Mesendoderm (in vitro differentiated cells): ENCODE data around the gene BICD1.

Experiments
- DNase-seq: peaks from one replicate; pipeline ENCODE4 v3.0.0; 2013
- H2AK5ac ChIP-seq: 2 replicates; pipeline ENCODE4 v1.6.1; 2013; ENCODE audit warnings: low read length, inconsistent platforms
- H2BK120ac ChIP-seq: 2 replicates; pipeline ENCODE4 v1.6.1; 2013; ENCODE audit warnings: low read depth, mild to moderate bottlenecking, low read length, moderate library complexity, mixed read lengths
- H2BK15ac ChIP-seq: replicated peaks from 2 replicates; pipeline ENCODE4 v1.6.1; 2013; ENCODE audit warnings: low read depth, mild to moderate bottlenecking, moderate library complexity
- H2BK5ac ChIP-seq: 2 replicates; pipeline ENCODE4 v1.6.1; 2013; ENCODE audit warnings: low read length, inconsistent platforms
- H3K18ac ChIP-seq: 2 replicates; pipeline ENCODE4 v1.6.1; 2013; ENCODE audit warnings: mild to moderate bottlenecking, low read length, mixed read lengths
- H3K23ac ChIP-seq: one replicate; pipeline ENCODE4 v1.6.1; 2013; ENCODE audit warnings: low read length
- H3K27ac ChIP-seq: 2 replicates; pipeline ENCODE4 v1.5.1; 2013; ENCODE audit warnings: low read depth, mild to moderate bottlenecking, inconsistent platforms, low read length, moderate library complexity
- H3K27me3 ChIP-seq: 2 replicates; pipeline ENCODE4 v1.6.1; 2013; ENCODE audit warnings: low read length, control low read depth, mild to moderate bottlenecking, inconsistent platforms; ENCODE audit not compliant: insufficient read depth, poor library complexity
- H3K36me3 ChIP-seq: 2 replicates; pipeline ENCODE4 v1.6.1; 2013; ENCODE audit warnings: low read length, inconsistent platforms; ENCODE audit not compliant: control insufficient read depth, insufficient read depth
- H3K4ac ChIP-seq: one replicate; pipeline ENCODE4 v1.6.1; 2013; ENCODE audit warnings: low read depth, mild to moderate bottlenecking, low read length, moderate library complexity
- H3K4me1 ChIP-seq: 2 replicates; pipeline ENCODE4 v1.6.1; 2013; ENCODE audit warnings: low read depth, low read length, inconsistent platforms; ENCODE audit not compliant: control insufficient read depth
- H3K4me2 ChIP-seq: 2 replicates; pipeline ENCODE4 v1.6.1; 2013; ENCODE audit warnings: low read length
- H3K4me3 ChIP-seq: 2 replicates; pipeline ENCODE4 v1.5.1; 2013; ENCODE audit warnings: mild to moderate bottlenecking, low read length
- H3K56ac ChIP-seq: one replicate; pipeline ENCODE4 v1.6.1; 2013; ENCODE audit warnings: low read length
- H3K79me1 ChIP-seq: 2 replicates; pipeline ENCODE4 v1.6.1; 2013; ENCODE audit warnings: low read length, inconsistent platforms
- H3K79me2 ChIP-seq: 2 replicates; pipeline ENCODE4 v1.6.1; 2013; ENCODE audit warnings: mild to moderate bottlenecking, low read length; ENCODE audit not compliant: control insufficient read depth, insufficient read depth
- H3K9ac ChIP-seq: 2 replicates; pipeline ENCODE4 v1.6.1; 2013; ENCODE audit warnings: low read length, inconsistent platforms
- H4K5ac ChIP-seq: one replicate; pipeline ENCODE4 v1.6.1; 2013; ENCODE audit warnings: low read length
- H4K8ac ChIP-seq: one replicate; pipeline ENCODE4 v1.6.1; 2013; ENCODE audit warnings: low read depth, mild to moderate bottlenecking, control low read depth, low read length, moderate library complexity
- WGBS: extraction: QIAGEN DNeasy Blood & Tissue Kit; methylation state at CpG from one replicate; pipeline ENCODE4 v1.1.7; 2013; ENCODE audit warnings: low lambda C conversion rate, missing lambda C conversion rate; ENCODE audit not compliant: insufficient coverage; ENCODE audit errors: extremely low coverage; 5-methylcytosine and 5-hydroxymethylcytosine counted together

BICD1 gene

DNA sequence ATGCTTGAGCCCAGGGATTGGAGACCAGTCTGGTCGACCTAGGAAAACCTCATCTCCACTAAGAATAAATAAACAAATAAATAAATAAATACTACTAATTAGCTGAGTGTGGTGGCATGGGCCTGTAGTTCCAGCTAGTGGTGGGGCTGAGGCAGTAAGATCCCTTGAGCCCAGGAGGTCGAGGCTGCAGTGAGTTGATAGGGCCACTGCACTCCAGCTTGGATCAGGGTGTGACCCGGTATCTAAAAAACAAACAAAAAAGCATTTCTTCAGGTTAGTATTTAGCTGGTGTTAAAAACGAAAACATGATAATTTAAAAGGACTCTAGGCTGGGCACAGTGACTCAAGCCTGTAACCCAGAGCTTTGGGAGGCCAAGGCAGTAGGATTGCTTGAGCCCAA is 291.5 kb downstream of the BICD1 start:
- Histone ChIP-seq H2AK5ac (no peak overlapping the region), H3K18ac (no peak overlapping the region), H2BK120ac (no peak overlapping the region), H3K4ac (no peak overlapping the region), H3K27ac (no peak overlapping the region), H3K27me3 (no peaks in the 10 kb centered on the region), H3K36me3 (no peaks in the 10 kb centered on the region), H4K5ac (no peak overlapping the region), H3K4me1 (no peaks in the 10 kb centered on the region), H3K4me3 (no peak overlapping the region), H3K79me2 (peaks cover 15% of the 10 kb centered on the region), H2BK15ac (no peak overlapping the region), H3K23ac (no peak overlapping the region), H3K4me2 (no peak overlapping the region), H3K56ac (no peak overlapping the region), H2BK5ac (no peak overlapping the region), H3K9ac (no peak overlapping the region), H3K79me1 (no peaks in the 10 kb centered on the region), H4K8ac (no peak overlapping the region)
- no peak for DNase-seq
- WGBS: no CpG with 5 or more reads among the region's 4 CpGs

- Histone ChIP-seq H3K36me3 (no peaks in the 10 kb centered on the region), H3K4me1 (no peaks in the 10 kb centered on the region), H3K79me1 (no peaks in the 10 kb centered on the region)
These were observed 292.2 kb downstream of the BICD1 start for GRCh38 chr12:32398816-32399369.

DNA sequence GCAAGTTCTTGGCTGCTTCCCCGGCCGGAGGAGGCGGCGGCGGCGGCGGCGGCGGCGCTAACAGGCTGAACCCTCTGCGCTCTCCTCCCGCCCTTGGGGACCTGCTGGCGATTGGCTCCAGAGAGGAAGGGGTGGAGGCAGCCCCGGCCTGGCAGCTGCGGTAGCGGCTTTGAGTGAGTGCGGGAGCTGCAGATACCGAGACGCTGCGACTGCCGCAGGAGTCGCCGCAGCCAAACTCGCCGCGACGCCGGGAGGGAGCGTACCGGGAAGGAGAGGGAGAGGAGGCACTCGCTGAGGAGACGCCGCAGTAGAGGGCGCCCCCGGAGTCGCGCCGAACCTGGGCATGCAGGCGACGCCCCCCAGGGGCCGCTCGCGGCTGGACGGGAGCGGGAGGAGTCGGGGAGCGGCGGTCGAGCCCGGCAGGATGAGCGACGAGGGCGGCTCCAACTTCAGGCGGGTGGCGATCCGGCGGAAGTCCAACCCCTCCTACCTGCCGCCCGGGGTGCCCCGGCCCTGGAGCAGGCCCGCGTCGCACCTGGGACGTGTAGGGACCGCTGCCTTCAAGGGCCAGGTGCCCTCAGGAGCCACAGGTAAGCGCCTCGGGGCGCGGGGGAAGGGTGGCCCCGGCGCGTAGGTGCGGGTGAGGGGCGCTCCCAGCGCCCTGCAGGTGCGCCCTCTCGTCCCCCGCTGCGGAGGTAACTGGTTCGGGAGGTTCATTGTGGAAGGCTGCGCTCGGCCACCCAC is 292.9 kb downstream of the BICD1 start, which contains the start of gene FGD4:
FGD4 (plus strand) TSS at position 189 of the 744 bp plus-strand sequence.
- peak within 1 kb of the TSS; percentile 91 for H3K27ac ChIP-seq
- no peak within 1 kb of the TSS for H4K5ac ChIP-seq
- WGBS: no CpG with 5 or more reads among the region's 82 CpGs

More at GRCh38 chr12:32398816-32399369, 292.2 kb downstream of the BICD1 start:
- H2AK5ac ChIP-seq: no peak overlapping the region
- no peak overlapping the region for H3K23ac ChIP-seq
- no peak overlapping the region for H2BK5ac ChIP-seq
- peak overlapping the region; percentile 48 for H3K4me3 ChIP-seq
- no CpG with 5 or more reads among the region's 36 CpGs for WGBS
- no peak overlapping the region for H4K5ac ChIP-seq
- H2BK15ac ChIP-seq: no peak overlapping the region
- no peak overlapping the region for H3K4ac ChIP-seq
- DNase-seq: peak; percentile 27
- peak overlapping the region; percentile 91 for H3K27ac ChIP-seq
- no peak overlapping the region for H4K8ac ChIP-seq
- peak overlapping the region; percentile 96 for H3K4me2 ChIP-seq
- H3K79me2 ChIP-seq: peaks cover 21% of the 10 kb centered on the region
- H3K56ac ChIP-seq: peak overlapping the region; percentile 80
- peak overlapping the region; percentile 65 for H3K9ac ChIP-seq
- H3K27me3 ChIP-seq: no peaks in the 10 kb centered on the region
- H3K18ac ChIP-seq: no peak overlapping the region
- H2BK120ac ChIP-seq: no peak overlapping the region

GRCh38 chr12:32400114-32400672 is 293.5 kb downstream of the BICD1 start:
- Histone ChIP-seq H3K18ac (peak overlapping the region; percentile 69), H3K4me1 (no peaks in the 10 kb centered on the region), H3K79me2 (peaks cover 26% of the 10 kb centered on the region), H3K79me1 (no peaks in the 10 kb centered on the region), H4K5ac (no peak overlapping the region), H3K36me3 (no peaks in the 10 kb centered on the region), H2BK5ac (peak overlapping the region; percentile 78), H3K4ac (peak overlapping the region; percentile 44), H2BK15ac (no peak overlapping the region), H3K56ac (peak overlapping the region; percentile 94), H3K27me3 (no peaks in the 10 kb centered on the region), H3K9ac (peak overlapping the region; percentile 86), H3K4me2 (peak overlapping the region; percentile 21), H2AK5ac (no peak overlapping the region), H2BK120ac (peak overlapping the region; percentile 5), H3K4me3 (peak overlapping the region; percentile 78), H4K8ac (no peak overlapping the region), H3K23ac (no peak overlapping the region), H3K27ac (peak overlapping the region; percentile 91)
- peak; percentile 77 for DNase-seq
- WGBS: no CpG with 5 or more reads among the region's 15 CpGs

More for the DNA sequence above, 292.9 kb downstream of the BICD1 start, which contains the start of gene FGD4:
- no peaks in the 10 kb centered on the region for H3K79me1 ChIP-seq
- H3K36me3 ChIP-seq: no peaks in the 10 kb centered on the region
- peak within 1 kb of the TSS; percentile 5 for H2BK120ac ChIP-seq
- H3K4me2 ChIP-seq: peak within 1 kb of the TSS; percentile 96
- H3K4ac ChIP-seq: peak within 1 kb of the TSS; percentile 44
- H2BK5ac ChIP-seq: peak within 1 kb of the TSS; percentile 78
- peak within 1 kb of the TSS; percentile 94 for H3K56ac ChIP-seq
- no peaks in the 10 kb centered on the region for H3K27me3 ChIP-seq
- H3K4me1 ChIP-seq: no peaks in the 10 kb centered on the region
- peak within 1 kb of the TSS; percentile 69 for H3K18ac ChIP-seq
- peak within 1 kb of the TSS; percentile 86 for H3K9ac ChIP-seq
- no peak within 1 kb of the TSS for H2BK15ac ChIP-seq
- H3K4me3 ChIP-seq: peak within 1 kb of the TSS; percentile 78
- H4K8ac ChIP-seq: no peak within 1 kb of the TSS
- DNase-seq: peak; percentile 96
- H3K23ac ChIP-seq: no peak within 1 kb of the TSS
- peaks cover 26% of the 10 kb centered on the region for H3K79me2 ChIP-seq
- no peak within 1 kb of the TSS for H2AK5ac ChIP-seq

GRCh38 chr12:32400866-32401265 is 294.2 kb downstream of the BICD1 start:
- no peaks in the 10 kb centered on the region for H3K4me1 ChIP-seq
- H3K79me1 ChIP-seq: no peaks in the 10 kb centered on the region
- no peak overlapping the region for H2BK15ac ChIP-seq
- H3K4me2 ChIP-seq: peak overlapping the region; percentile 6
- H3K79me2 ChIP-seq: peaks cover 30% of the 10 kb centered on the region
- no peak overlapping the region for H3K27ac ChIP-seq
- DNase-seq: no peak
- H3K9ac ChIP-seq: peak overlapping the region; percentile 3
- no CpG with 5 or more reads among the region's 2 CpGs for WGBS
- no peak overlapping the region for H3K18ac ChIP-seq
- H3K4me3 ChIP-seq: no peak overlapping the region
- no peak overlapping the region for H3K56ac ChIP-seq
- no peak overlapping the region for H2AK5ac ChIP-seq
- no peak overlapping the region for H2BK120ac ChIP-seq
- no peak overlapping the region for H4K8ac ChIP-seq
- H3K36me3 ChIP-seq: no peaks in the 10 kb centered on the region
- no peaks in the 10 kb centered on the region for H3K27me3 ChIP-seq
- no peak overlapping the region for H4K5ac ChIP-seq
- no peak overlapping the region for H3K4ac ChIP-seq
- H2BK5ac ChIP-seq: no peak overlapping the region
- no peak overlapping the region for H3K23ac ChIP-seq
